Adipose tissue (tissue), 3 donors: Measurements from ENCODE around the gene C6orf52. TPM values are rescaled to one million over a fixed set of nuclear protein-coding genes. Genes with fewer than 3 reads are reported as not detected.
"Not testable (repeated sequence)": the region's sequence is repeated elsewhere in the genome, so short reads cannot be mapped to it uniquely, and the experiment has no call there.

Experiments
- H3K27ac ChIP-seq: one replicate; pipeline ENCODE4 v1.5.1; 2013; ENCODE audit warnings: low read depth, low read length
- WGBS, 3 donors: extraction: QIAGEN DNeasy Blood & Tissue Kit; methylation state at CpG; one replicate each; pipeline ENCODE4 v1.1.7; 2013; 5-methylcytosine and 5-hydroxymethylcytosine counted together
- polyA plus RNA-seq, 3 donors: library from polyadenylated mRNA; stranded (reverse); fragments of 200-250 nt; gene quantifications; one replicate each; pipeline ENCODE4 v1.2.3, GENCODE V29; 2013
- donor health status: healthy with polysubstance abuse.
- donor health status: Bipolar disorder and iron deficiency.
- donor health status: healthy.

C6orf52 gene
- polyA plus RNA-seq: 1 to 10 TPM in 2 of 3 donors, under 1 TPM in 1; 0.65 to 2.5 (median 1.9) TPM

GRCh38 chr6:10694302-10695085 lies at the start of gene C6orf52, which contains the start of gene PAK1IP1:
Gene C6orf52, minus strand, starts transcription at chr6:10694616. Its CDS starts 7,066 bp downstream, at chr6:10687550.
Gene PAK1IP1, plus strand, starts transcription at chr6:10694972. Its CDS starts 14 bp downstream, at chr6:10694986.
- H3K27ac ChIP-seq: peak within 1 kb of the TSS; percentile 48
- WGBS, 3 donors: 0% methylated on average over 53 of the region's 53 CpGs

GRCh38 chr6:10743515-10743914 lies 49.1 kb upstream of the C6orf52 start:
- 73 to 90% (median 79%) methylated on average over 6 of the region's 6 CpGs for WGBS, 3 donors
- no peak overlapping the region for H3K27ac ChIP-seq

- WGBS, 3 donors: 94 to 95% (median 95%) methylated on average over 12 of the region's 12 CpGs
These were observed 47.8 kb upstream of the C6orf52 start for GRCh38 chr6:10742251-10742650.

GRCh38 chr6:10741643-10742042 lies 47.2 kb upstream of the C6orf52 start:
- WGBS, 3 donors: 82 to 98% (median 92%) methylated on average over 4 of the region's 4 CpGs

More at GRCh38 chr6:10742251-10742650, 47.8 kb upstream of the C6orf52 start:
- H3K27ac ChIP-seq: no peak overlapping the region

GRCh38 chr6:10740061-10740460 lies 45.6 kb upstream of the C6orf52 start:
- H3K27ac ChIP-seq: no peak overlapping the region

More at GRCh38 chr6:10741643-10742042, 47.2 kb upstream of the C6orf52 start:
- not testable (repeated sequence) for H3K27ac ChIP-seq

GRCh38 chr6:10736731-10737130 lies 42.3 kb upstream of the C6orf52 start:
- WGBS, 3 donors: 83 to 85% (median 84%) methylated on average over 2 of the region's 2 CpGs
- no peak overlapping the region for H3K27ac ChIP-seq

- WGBS, 3 donors: 94 to 97% (median 95%) methylated on average over 3 of the region's 3 CpGs
These were observed 39.4 kb upstream of the C6orf52 start for GRCh38 chr6:10733863-10734262.

GRCh38 chr6:10733151-10733715 lies 38.8 kb upstream of the C6orf52 start:
- no peak overlapping the region for H3K27ac ChIP-seq
- WGBS, 3 donors: 87 to 94% (median 94%) methylated on average over 17 of the region's 17 CpGs

More at GRCh38 chr6:10733863-10734262, 39.4 kb upstream of the C6orf52 start:
- no peak overlapping the region for H3K27ac ChIP-seq

- no peak overlapping the region for H3K27ac ChIP-seq
- WGBS, 3 donors: 59 to 74% (median 61%) methylated on average over 3 of the region's 3 CpGs
These were observed 35.8 kb upstream of the C6orf52 start for GRCh38 chr6:10730254-10730653.

GRCh38 chr6:10725716-10726115 lies 31.3 kb upstream of the C6orf52 start:
- 76 to 93% (median 91%) methylated on average over 9 of the region's 9 CpGs for WGBS, 3 donors
- H3K27ac ChIP-seq: no peak overlapping the region

GRCh38 chr6:10725044-10725443 lies 30.6 kb upstream of the C6orf52 start:
- no peak overlapping the region for H3K27ac ChIP-seq
- WGBS, 3 donors: 52 to 83% (median 76%) methylated on average over 6 of the region's 6 CpGs

- 12 to 34% (median 27%) methylated on average over 7 of the region's 7 CpGs for WGBS, 3 donors
- H3K27ac ChIP-seq: no peak overlapping the region
These were observed 29.1 kb upstream of the C6orf52 start for GRCh38 chr6:10723567-10723881.

GRCh38 chr6:10722820-10723566 lies 28.6 kb upstream of the C6orf52 start, which contains the start of gene TMEM14C:
Gene TMEM14C, plus strand, starts transcription at chr6:10723070. Its CDS starts 1,544 bp downstream, at chr6:10724614.
- no peak within 1 kb of the TSS for H3K27ac ChIP-seq
- WGBS, 3 donors: 0% methylated on average over 55 of the region's 55 CpGs

- H3K27ac ChIP-seq: no peak overlapping the region
- 1% methylated on average over 6 of the region's 6 CpGs for WGBS, 3 donors
These were observed 28.1 kb upstream of the C6orf52 start for GRCh38 chr6:10722570-10722819.

- H3K27ac ChIP-seq: no peak overlapping the region
- WGBS, 3 donors: 79 to 91% (median 79%) methylated on average over 11 of the region's 11 CpGs
These were observed 27.6 kb upstream of the C6orf52 start for GRCh38 chr6:10721850-10722569.

GRCh38 chr6:10720960-10721849 lies 26.8 kb upstream of the C6orf52 start:
- H3K27ac ChIP-seq: not testable (repeated sequence)
- 65 to 85% (median 82%) methylated on average over 17 of the region's 17 CpGs for WGBS, 3 donors

GRCh38 chr6:10720265-10720959 lies 26.0 kb upstream of the C6orf52 start:
- no peak overlapping the region for H3K27ac ChIP-seq
- 26 to 31% (median 28%) methylated on average over 43 to 49 of the region's 49 CpGs for WGBS, 3 donors
